HFFc6 (cell line): Measurements from ENCODE around the gene TMEM144. TPM values are rescaled to one million over a fixed set of nuclear protein-coding genes. Genes with fewer than 3 reads are reported as not detected.

ENCODE experiments used
- DNase-seq: peaks from one replicate; pipeline ENCODE4 v3.0.0-alpha.2; 2018
- H3K27ac Mint-ChIP-seq: 2 replicates; pipeline ENCODE4 v1.8.0; 2020; ENCODE audit warnings: mild to moderate bottlenecking, mixed read lengths
- H3K27me3 Mint-ChIP-seq: 2 replicates; pipeline ENCODE4 v1.8.0; 2021; ENCODE audit warnings: mild to moderate bottlenecking, moderate library complexity, mixed read lengths; ENCODE audit not compliant: insufficient read depth
- H3K36me3 Mint-ChIP-seq: 2 replicates; pipeline ENCODE4 v1.8.0; 2021; ENCODE audit warnings: low read depth, mixed read lengths
- H3K4me1 Mint-ChIP-seq: 2 replicates; pipeline ENCODE4 v1.8.0; 2020; ENCODE audit warnings: low read depth, mixed read lengths
- H3K4me3 Mint-ChIP-seq: 2 replicates; pipeline ENCODE4 v1.8.0; 2020; ENCODE audit warnings: mild to moderate bottlenecking, moderate library complexity, mixed read lengths
- H3K9me3 Mint-ChIP-seq: 2 replicates; pipeline ENCODE4 v1.8.0; 2020; ENCODE audit warnings: mild to moderate bottlenecking, mixed read lengths
- CTCF ChIP-seq: fragments of 200-600 bp; sonication (generic); IDR thresholded peaks from 2 replicates; pipeline ENCODE4 v1.5.0; 2021; ENCODE audit warnings: antibody characterized with exemption, mild to moderate bottlenecking
- total RNA-seq, 6 experiments: library from RNA; stranded (reverse); fragmentation: NEBNext Ultra II Directional; extraction: Animal tissue kit (Norgen Biotek cat#: 25700); gene quantifications; 2 replicates in 1 of 6; 3 replicates in 5 of 6; pipeline ENCODE4 v1.2.3, GENCODE V29; 2021

TMEM144 gene
- total RNA-seq, 6 experiments from 2014 or later = 0.18 to 0.34 (median 0.29) TPM; not detected in 1

- Mint-ChIP-seq H3K27me3 (peaks cover 5% of the 10 kb centered on the region), H3K27ac (no peak overlapping the region), H3K4me3 (no peak overlapping the region), H3K4me1 (peaks cover 18% of the 10 kb centered on the region), H3K9me3 (no peaks in the 10 kb centered on the region), H3K36me3 (no peaks in the 10 kb centered on the region)
- TF ChIP-seq CTCF = no peak
- no peak for DNase-seq
Measured at GRCh38 chr4:158208963-158209640, 1.2 kb upstream of the TMEM144 start.

GRCh38 chr4:158211222-158211621, 936 bp downstream of the TMEM144 start:
- Mint-ChIP-seq H3K9me3 (no peaks in the 10 kb centered on the region), H3K27me3 (peaks cover 7% of the 10 kb centered on the region), H3K36me3 (no peaks in the 10 kb centered on the region), H3K27ac (no peak overlapping the region), H3K4me1 (peaks cover 18% of the 10 kb centered on the region), H3K4me3 (peak overlapping the region; percentile 90)
- TF ChIP-seq CTCF = no peak
- DNase-seq = no peak

GRCh38 chr4:158213466-158213865, 3.2 kb downstream of the TMEM144 start:
- no peak for TF ChIP-seq CTCF
- no peak overlapping the region for H3K4me3 Mint-ChIP-seq
- DNase-seq = no peak
- H3K4me1 Mint-ChIP-seq = peaks cover 18% of the 10 kb centered on the region
- H3K9me3 Mint-ChIP-seq = no peaks in the 10 kb centered on the region
- peaks cover 6% of the 10 kb centered on the region for H3K27me3 Mint-ChIP-seq
- H3K36me3 Mint-ChIP-seq = no peaks in the 10 kb centered on the region
- no peak overlapping the region for H3K27ac Mint-ChIP-seq

- TF ChIP-seq CTCF = no peak
- H3K9me3 Mint-ChIP-seq = no peaks in the 10 kb centered on the region
- H3K36me3 Mint-ChIP-seq = no peaks in the 10 kb centered on the region
- H3K27ac Mint-ChIP-seq = no peak overlapping the region
- peaks cover 17% of the 10 kb centered on the region for H3K4me1 Mint-ChIP-seq
- H3K4me3 Mint-ChIP-seq = no peak overlapping the region
- peaks cover 8% of the 10 kb centered on the region for H3K27me3 Mint-ChIP-seq
- DNase-seq = no peak
Measured at GRCh38 chr4:158214856-158215255, 4.6 kb downstream of the TMEM144 start.

- Mint-ChIP-seq H3K4me3 (no peak overlapping the region), H3K36me3 (no peaks in the 10 kb centered on the region), H3K27ac (no peak overlapping the region), H3K9me3 (no peaks in the 10 kb centered on the region), H3K27me3 (peaks cover 6% of the 10 kb centered on the region), H3K4me1 (no peaks in the 10 kb centered on the region)
- TF ChIP-seq CTCF = no peak
- no peak for DNase-seq
Measured at GRCh38 chr4:158217763-158218162, 7.5 kb downstream of the TMEM144 start.
